SK-N-SH (cell line): Measurements from ENCODE around the gene RIOK1. TPM values are rescaled to one million over a fixed set of nuclear protein-coding genes. Genes with fewer than 3 reads are reported as not detected.

ENCODE experiments used
- CTCF ChIA-PET: fragments of 300-600, 350-600 bp; formaldehyde crosslinking; extraction: SDS; loops from one replicate; lab custom pipeline; 2021; lab: Yijun Ruan, JAX
- POLR2A ChIA-PET: fragments of 350-600 bp; sonication (Branson Sonifier 250); formaldehyde crosslinking; extraction: SDS; loops from one replicate; lab custom pipeline; 2020; ENCODE audit warnings: antibody characterized with exemption, inconsistent platforms; lab: Yijun Ruan, JAX
- DNase-seq: peaks from one replicate; pipeline ENCODE4 v3.0.0; 2012
- H2AFZ ChIP-seq: fragments of 200-600 bp; sonication (generic); 2 replicates; pipeline ENCODE4 v1.8.1; 2016; ENCODE audit warnings: antibody characterized with exemption, mild to moderate bottlenecking, low read depth
- H3F3A ChIP-seq: fragments of 200-600 bp; sonication (generic); replicated peaks from 2 replicates; pipeline ENCODE3; 2016; ENCODE audit warnings: antibody characterized with exemption, mild to moderate bottlenecking; ENCODE audit not compliant: insufficient read depth
- H3K27ac ChIP-seq, 2 experiments: fragments of 200-500 bp in 1 of 2; fragments of 200-600 bp in 1 of 2; sonication (Bioruptor generic) in 1 of 2; sonication (generic), shearing (Covaris generic) in 1 of 2; 2 replicates each; pipeline versions ENCODE4 v1.5.1 to v1.6.1; 2014 to 2016; ENCODE audit warnings: low read depth in 2 of 2, inconsistent platforms in 1 of 2, low read length in 1 of 2, mild to moderate bottlenecking in 1 of 2, mixed read lengths in 1 of 2
- H3K27me3 ChIP-seq: fragments of 200-600 bp; sonication (generic), shearing (Covaris generic); 2 replicates; pipeline ENCODE4 v1.6.1; 2016; ENCODE audit warnings: mixed run types; ENCODE audit not compliant: insufficient read depth
- H3K36me3 ChIP-seq, 2 experiments: fragments of 200-500 bp in 1 of 2; fragments of 200-600 bp in 1 of 2; sonication (Bioruptor generic) in 1 of 2; sonication (generic) in 1 of 2; replicated peaks in 1 of 2; 2 replicates each; pipeline versions ENCODE3 to v1.5.1; 2014 to 2016; ENCODE audit warnings: low read length in 1 of 2, mild to moderate bottlenecking in 1 of 2; ENCODE audit not compliant: insufficient read depth in 2 of 2, control insufficient read depth in 1 of 2
- H3K4me1 ChIP-seq, 2 experiments: fragments of 200-500 bp in 1 of 2; fragments of 200-600 bp in 1 of 2; sonication (Bioruptor generic) in 1 of 2; sonication (generic), shearing (Covaris generic) in 1 of 2; 2 replicates each; pipeline versions ENCODE4 v1.5.1 to v1.6.1; 2014 to 2016; ENCODE audit warnings: low read depth in 1 of 2, low read length in 1 of 2, mixed run types in 1 of 2; ENCODE audit not compliant: insufficient read depth in 2 of 2, control insufficient read depth in 1 of 2
- H3K4me2 ChIP-seq: fragments of 200-600 bp; sonication (generic), shearing (Covaris generic); 2 replicates; pipeline ENCODE4 v1.6.1; 2017; ENCODE audit warnings: mixed run types
- H3K4me3 ChIP-seq, 2 experiments: fragments of 200-500 bp in 1 of 2; fragments of 200-600 bp in 1 of 2; sonication (Bioruptor generic) in 1 of 2; sonication (generic), shearing (Covaris generic) in 1 of 2; 2 replicates each; pipeline versions ENCODE4 v1.5.1 to v1.8.1; 2014 to 2016; ENCODE audit warnings: low read depth in 2 of 2, inconsistent platforms in 1 of 2, low read length in 1 of 2, mild to moderate bottlenecking in 1 of 2, mixed read lengths in 1 of 2, moderate library complexity in 1 of 2
- H3K79me2 ChIP-seq: fragments of 200-600 bp; sonication (generic); 2 replicates; pipeline ENCODE4 v1.8.1; 2017; ENCODE audit warnings: mild to moderate bottlenecking; ENCODE audit not compliant: insufficient read depth
- H3K9ac ChIP-seq: fragments of 200-600 bp; sonication (generic); 2 replicates; pipeline ENCODE4 v1.6.1; 2017; ENCODE audit warnings: mixed run types
- H3K9me2 ChIP-seq: fragments of 200-600 bp; sonication (generic); 2 replicates; pipeline ENCODE4 v1.6.1; 2017; ENCODE audit warnings: mixed run types
- H3K9me3 ChIP-seq: fragments of 200-600 bp; sonication (generic); 2 replicates; pipeline ENCODE4 v1.6.1; 2017; ENCODE audit warnings: mixed run types, mild to moderate bottlenecking, moderate library complexity
- H4K20me1 ChIP-seq: fragments of 200-600 bp; sonication (generic); 2 replicates; pipeline ENCODE4 v1.6.1; 2017; ENCODE audit warnings: mild to moderate bottlenecking, mixed run types; ENCODE audit not compliant: insufficient read depth
- CHD2 ChIP-seq: fragments of 150-350 bp; IDR thresholded peaks from 2 replicates; pipeline ENCODE4 v1.6.1; 2018; ENCODE audit warnings: low read length; ENCODE audit not compliant: partially characterized antibody
- CTCF ChIP-seq: fragments of 200-600 bp; sonication (generic); IDR thresholded peaks from 2 replicates; pipeline ENCODE4 v1.6.1; 2017; ENCODE audit warnings: antibody characterized with exemption, mild to moderate bottlenecking, moderate library complexity
- GATA2 ChIP-seq: sonication (generic); formaldehyde crosslinking; IDR thresholded peaks from 2 replicates; pipeline ENCODE4 v1.5.0; 2020; ENCODE audit warnings: mild to moderate bottlenecking, missing genetic modification reagents
- MAX ChIP-seq: IDR thresholded peaks from 2 replicates; pipeline ENCODE4 v1.4.0; 2012; ENCODE audit warnings: low read depth
- MEF2A ChIP-seq: IDR thresholded peaks from 2 replicates; pipeline ENCODE4 v1.4.0; 2012; ENCODE audit warnings: low read depth, borderline replicate concordance
- PBX3 ChIP-seq: IDR thresholded peaks from 2 replicates; pipeline ENCODE4; 2012
- POLR2AphosphoS5 ChIP-seq: IDR thresholded peaks from 2 replicates; pipeline ENCODE4 v1.6.1; 2012; ENCODE audit warnings: low read depth, low read length
- RAD21 ChIP-seq: IDR thresholded peaks from 2 replicates; pipeline ENCODE4 v1.6.1; 2012; ENCODE audit warnings: mild to moderate bottlenecking, low read length
- REST ChIP-seq: IDR thresholded peaks from 2 replicates; pipeline ENCODE4 v1.6.1; 2012; ENCODE audit warnings: mild to moderate bottlenecking, low read depth, low read length, moderate library complexity
- RFX5 ChIP-seq: IDR thresholded peaks from 2 replicates; pipeline ENCODE4 v1.6.1; 2012; ENCODE audit warnings: mild to moderate bottlenecking, improper control_type of control experiment, low read length
- RXRA ChIP-seq: IDR thresholded peaks from 2 replicates; pipeline ENCODE4 v1.4.0; 2012; ENCODE audit warnings: low read depth, mild to moderate bottlenecking, borderline replicate concordance
- TAF1 ChIP-seq: IDR thresholded peaks from 2 replicates; pipeline ENCODE4 v1.6.1; 2012; ENCODE audit warnings: low read depth, mild to moderate bottlenecking, low read length, moderate library complexity, borderline replicate concordance
- USF1 ChIP-seq: IDR thresholded peaks from 2 replicates; pipeline ENCODE4 v1.4.0; 2012; ENCODE audit warnings: low read depth, borderline replicate concordance
- USF2 ChIP-seq: fragments of 150-350 bp; IDR thresholded peaks from 2 replicates; pipeline ENCODE4 v1.6.1; 2017; ENCODE audit warnings: antibody characterized with exemption, low read length, low read depth, borderline replicate concordance
- WGBS: methylation state at CpG from one replicate; pipeline ENCODE4 v1.1.6; 2017; ENCODE audit warnings: low lambda C conversion rate; 5-methylcytosine and 5-hydroxymethylcytosine counted together
- polyA plus RNA-seq, 3 experiments: library from polyadenylated mRNA; depleted of rRNA; stranded (reverse); fragments of >200 nt; gene quantifications; 2 replicates each; pipeline ENCODE4 v1.2.3, GENCODE V29; 2012

RIOK1 gene
- polyA plus RNA-seq, 1 of the 3 experiments (the other 2 are of a cell fraction), result 18.7 TPM

GRCh38 chr6:7391151-7391550 is 1.5 kb downstream of the RIOK1 start (continued):
- no peak for TF ChIP-seq USF1

GRCh38 chr6:7392402-7392801 is 2.8 kb downstream of the RIOK1 start:
- H3K4me1 ChIP-seq, result peaks cover 0 to 14% of the 10 kb centered on the region in 2 experiments; a peak in 3 of 4 replicates
- H3K9ac ChIP-seq, result no peak overlapping the region
- H3K9me2 ChIP-seq, result no peaks in the 10 kb centered on the region
- H3K79me2 ChIP-seq, result peaks cover 27% of the 10 kb centered on the region
- H3K36me3 ChIP-seq, result peaks cover 26 to 27% of the 10 kb centered on the region in 2 experiments
- no peak for TF ChIP-seq REST
- no peak for TF ChIP-seq USF2
- no peak for TF ChIP-seq MEF2A
- no peak for TF ChIP-seq PBX3
- TF ChIP-seq RFX5, result no peak
- TF ChIP-seq TAF1, result no peak
- TF ChIP-seq GATA2 (CRISPR knock-in tag), result no peak
- no peak for TF ChIP-seq CTCF
- no peak for TF ChIP-seq POLR2AphosphoS5
- TF ChIP-seq CHD2, result no peak
- no peak for TF ChIP-seq MAX
- TF ChIP-seq RAD21, result no peak
- no peak for TF ChIP-seq RXRA
- H3K4me2 ChIP-seq, result no peak overlapping the region
- H4K20me1 ChIP-seq, result no peaks in the 10 kb centered on the region
- DNase-seq, result no peak
- peaks cover 8% of the 10 kb centered on the region for H3F3A ChIP-seq
- H3K27ac ChIP-seq, result no peak overlapping the region; a peak in 1 of 4 replicates
- ChIA-PET CTCF (interaction anchor here (1.0 to 3.5 kb wide), 4 partner anchors 43 to 224 kb away, joined by 3 to 11 read pairs (median 4); no protein-coding TSS in a partner anchor), POLR2A (no interaction called here)
- no peak overlapping the region for H3K4me3 ChIP-seq
- no peaks in the 10 kb centered on the region for H3K9me3 ChIP-seq
- H2AFZ ChIP-seq, result no peak overlapping the region
- WGBS, result 92% methylated on average over 6 of the region's 6 CpGs
- no peaks in the 10 kb centered on the region for H3K27me3 ChIP-seq
